BE2C (cell line): ENCODE data around the gene CD99L2.

Source experiments
- DNase-seq: peaks from one replicate; pipeline ENCODE4 v3.0.0-alpha.2; 2020
- H3K27me3 ChIP-seq: fragments of 250-450 bp; sonication (Bioruptor Pico); 2 replicates; pipeline ENCODE4 v1.5.1; 2020; ENCODE audit warnings: mild to moderate bottlenecking
- H3K36me3 ChIP-seq: fragments of 250-450 bp; sonication (Bioruptor Pico); 2 replicates; pipeline ENCODE4 v1.5.1; 2020; ENCODE audit warnings: mild to moderate bottlenecking
- H3K4me1 ChIP-seq: fragments of 250-450 bp; sonication (Bioruptor Pico); 2 replicates; pipeline ENCODE4 v1.5.1; 2020
- H3K4me3 ChIP-seq: 2 replicates; pipeline ENCODE4 v1.5.1; 2011; ENCODE audit warnings: low read depth, low read length
- H3K9me3 ChIP-seq: fragments of 250-450 bp; sonication (Bioruptor Pico); 2 replicates; pipeline ENCODE4 v1.5.1; 2020
- CTCF ChIP-seq: IDR thresholded peaks from 2 replicates; pipeline ENCODE4 v1.5.1; 2012; ENCODE audit warnings: mild to moderate bottlenecking, low read depth, low read length

CD99L2 gene

GRCh38 chrX:150763810-150764209, 134.7 kb downstream of the CD99L2 start:
- Histone ChIP-seq H3K9me3 (no peaks in the 10 kb centered on the region), H3K4me1 (no peaks in the 10 kb centered on the region), H3K4me3 (no peak overlapping the region), H3K36me3 (no peaks in the 10 kb centered on the region), H3K27me3 (no peaks in the 10 kb centered on the region)
- TF ChIP-seq CTCF = no peak
- no peak for DNase-seq

- Histone ChIP-seq H3K4me3 (no peak overlapping the region), H3K36me3 (no peaks in the 10 kb centered on the region), H3K27me3 (no peaks in the 10 kb centered on the region), H3K9me3 (no peaks in the 10 kb centered on the region), H3K4me1 (no peaks in the 10 kb centered on the region)
- no peak for DNase-seq
- TF ChIP-seq CTCF = no peak
These were observed 135.1 kb downstream of the CD99L2 start for GRCh38 chrX:150763303-150763797.

GRCh38 chrX:150762258-150763165, 136.0 kb downstream of the CD99L2 start:
- no peaks in the 10 kb centered on the region for H3K4me1 ChIP-seq
- H3K36me3 ChIP-seq = no peaks in the 10 kb centered on the region
- no peaks in the 10 kb centered on the region for H3K9me3 ChIP-seq
- no peak for TF ChIP-seq CTCF
- no peak for DNase-seq
- no peak overlapping the region for H3K4me3 ChIP-seq
- no peaks in the 10 kb centered on the region for H3K27me3 ChIP-seq

- no peak for TF ChIP-seq CTCF
- Histone ChIP-seq H3K4me3 (no peak overlapping the region), H3K36me3 (no peaks in the 10 kb centered on the region), H3K4me1 (no peaks in the 10 kb centered on the region), H3K9me3 (no peaks in the 10 kb centered on the region), H3K27me3 (no peaks in the 10 kb centered on the region)
- DNase-seq = no peak
These were observed 136.7 kb downstream of the CD99L2 start for GRCh38 chrX:150761819-150762216.

GRCh38 chrX:150761176-150761818, 137.2 kb downstream of the CD99L2 start:
- Histone ChIP-seq H3K36me3 (no peaks in the 10 kb centered on the region), H3K27me3 (no peaks in the 10 kb centered on the region), H3K4me3 (no peak overlapping the region), H3K9me3 (no peaks in the 10 kb centered on the region), H3K4me1 (no peaks in the 10 kb centered on the region)
- no peak for TF ChIP-seq CTCF
- no peak for DNase-seq
